Activated CD4-positive, alpha-beta T cell treated with anti-CD3 and anti-CD28 coated beads for 24 hours (primary cell): ENCODE measurements around the gene PAAF1.
"Not testable (repeated sequence)": the region's sequence is repeated elsewhere in the genome, so short reads cannot be mapped to it uniquely, and the experiment has no call there.

Source experiments
- DNase-seq, 2 donors: peaks; one replicate each; pipeline ENCODE4 v3.0.0-alpha.2; 2020; ENCODE audit warnings: low read depth in 2 of 2

Gene PAAF1

DNA sequence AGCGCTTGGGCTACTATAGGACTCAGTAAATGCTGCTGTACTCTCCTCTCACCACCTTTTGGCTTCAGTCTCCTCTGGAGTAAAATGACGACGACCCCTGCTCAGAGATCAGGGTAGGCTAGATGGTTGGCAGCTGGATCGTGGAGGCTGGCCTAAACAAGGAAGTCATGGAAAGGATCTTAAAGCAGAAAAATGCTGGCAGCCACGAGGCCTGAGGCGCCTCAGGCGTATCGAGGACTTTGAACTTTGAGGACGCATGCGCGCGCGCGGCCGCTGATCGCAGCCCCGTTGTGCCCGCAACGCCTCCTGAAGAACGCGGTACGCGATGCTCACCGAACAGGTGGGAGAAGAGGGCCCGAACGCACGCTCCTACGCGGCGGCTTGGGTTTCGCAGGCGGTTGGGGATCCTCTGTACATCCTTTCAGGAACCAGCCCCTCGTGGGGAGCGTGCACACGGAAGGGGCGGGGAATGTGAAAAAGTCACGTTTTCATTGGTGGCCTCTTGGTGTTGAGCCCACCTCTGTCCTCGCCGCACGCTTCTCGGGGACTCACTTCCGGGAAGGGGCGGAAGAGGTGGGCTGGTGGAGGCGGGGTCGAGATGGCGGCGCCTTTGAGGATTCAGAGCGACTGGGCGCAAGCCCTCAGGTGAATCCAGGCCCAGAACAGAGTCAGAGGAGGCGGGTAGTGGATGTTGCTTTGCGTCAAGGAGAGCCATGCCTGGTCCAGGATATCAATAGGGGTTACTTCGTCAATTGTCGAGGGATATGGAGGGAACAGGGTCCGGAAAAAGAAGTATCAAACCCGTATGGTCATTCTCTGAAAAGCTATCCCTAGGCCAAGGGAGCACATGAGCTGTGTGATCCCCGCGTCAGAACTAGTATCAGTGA, at the start of gene PAAF1, which contains the start of gene COA4:
Gene PAAF1, plus strand, starts transcription at position 576 of the 887 bp plus-strand sequence. Its CDS starts 23 bp downstream, at position 599.
Gene COA4, minus strand, starts transcription at position 423 of the 887 bp plus-strand sequence. CDS start 3,468 bp downstream, outside the sequence.
- peak; percentile 90 to 91 for DNase-seq

GRCh38 chr11:73830261-73830660, 46.5 kb upstream of the PAAF1 start:
- DNase-seq = no peak

DNA sequence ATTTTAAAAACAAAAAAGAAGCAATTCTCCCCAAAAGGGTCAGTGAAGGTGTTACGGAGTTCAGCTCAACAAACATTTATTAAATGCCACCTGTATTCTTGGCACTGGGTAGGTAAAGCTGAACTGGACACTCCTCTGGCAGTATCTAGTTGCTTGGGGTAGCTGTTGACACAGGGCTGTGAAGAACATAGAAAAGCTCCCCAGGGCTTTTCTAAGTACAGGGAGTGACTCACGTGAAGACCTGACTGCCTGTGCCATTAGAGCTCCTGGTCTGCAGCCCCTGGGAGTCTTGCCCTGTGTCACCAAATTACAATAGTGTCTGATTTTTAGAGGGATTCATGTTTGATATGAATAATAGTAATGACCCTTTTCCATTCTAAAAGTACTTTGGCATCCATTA, 43.7 kb upstream of the PAAF1 start:
- DNase-seq = no peak

DNA sequence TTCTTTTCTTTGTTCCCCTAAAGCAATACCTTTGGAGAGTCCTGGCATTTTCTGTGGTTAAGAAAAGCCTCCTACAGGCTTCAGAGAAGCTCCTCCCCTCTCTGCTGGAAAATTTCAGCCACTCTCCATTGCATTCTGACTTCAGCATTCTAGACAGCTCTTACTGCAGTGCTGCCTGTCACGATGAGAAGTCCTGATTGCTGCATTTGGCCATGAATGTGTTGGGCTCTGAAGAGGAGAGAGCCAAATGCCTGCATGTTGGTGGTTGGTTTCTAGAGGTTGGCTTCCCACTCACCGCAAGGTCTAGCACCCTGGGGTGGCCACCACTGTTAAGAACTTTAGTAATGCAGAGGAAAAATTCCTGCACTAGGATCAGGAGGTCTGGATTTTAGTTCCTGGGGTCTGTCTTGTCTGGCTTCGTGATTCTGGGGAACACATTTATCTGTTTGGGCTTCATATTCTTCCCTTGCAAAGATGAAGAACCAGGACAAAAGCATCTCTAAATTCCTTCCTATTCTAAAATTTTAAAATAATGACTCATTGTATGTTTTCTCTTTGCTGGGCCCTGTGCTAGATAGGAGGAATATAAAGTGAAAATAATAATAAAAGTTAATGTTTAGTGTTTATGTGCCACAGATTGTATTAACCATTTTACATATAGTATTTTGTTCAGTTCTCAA, 38.2 kb upstream of the PAAF1 start:
- DNase-seq = no peak

GRCh38 chr11:73839123-73839457, 37.7 kb upstream of the PAAF1 start:
- DNase-seq = no peak

DNA sequence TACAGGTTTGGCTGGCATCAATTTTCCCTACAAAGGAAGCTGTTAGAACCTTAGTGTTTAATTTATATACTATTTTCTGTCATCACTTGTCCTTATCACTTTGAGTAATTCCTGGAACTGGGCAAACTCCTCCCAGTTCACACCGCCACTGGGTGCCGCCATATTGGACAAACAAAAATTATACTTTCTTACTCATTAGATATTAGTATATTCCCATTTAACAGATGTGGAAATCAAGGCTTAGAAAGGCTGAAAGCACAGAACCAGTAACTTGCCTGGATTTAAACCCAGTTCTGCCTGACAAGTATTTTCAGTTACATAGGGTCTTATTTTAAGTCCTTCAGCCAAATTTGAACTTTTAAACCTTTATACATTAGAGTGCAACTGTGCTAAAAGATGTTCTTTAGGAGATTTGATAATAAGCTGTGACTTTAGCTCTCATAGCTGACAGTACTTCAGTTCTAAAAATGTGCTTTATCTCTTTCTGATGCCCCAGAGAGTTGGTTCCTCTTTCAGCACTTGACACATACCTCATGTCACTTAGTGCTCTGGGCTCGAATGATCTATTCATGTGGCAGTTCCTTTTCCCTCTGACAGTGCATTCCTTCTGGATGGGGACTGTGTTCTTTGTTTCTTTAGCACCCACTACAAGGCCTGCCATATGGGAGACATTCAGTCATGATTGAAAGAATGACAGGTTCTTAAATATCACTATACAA, 25.6 kb upstream of the PAAF1 start:
- DNase-seq = no peak

- DNase-seq = no peak
Measured at GRCh38 chr11:73852049-73852448, 24.8 kb upstream of the PAAF1 start.

DNA sequence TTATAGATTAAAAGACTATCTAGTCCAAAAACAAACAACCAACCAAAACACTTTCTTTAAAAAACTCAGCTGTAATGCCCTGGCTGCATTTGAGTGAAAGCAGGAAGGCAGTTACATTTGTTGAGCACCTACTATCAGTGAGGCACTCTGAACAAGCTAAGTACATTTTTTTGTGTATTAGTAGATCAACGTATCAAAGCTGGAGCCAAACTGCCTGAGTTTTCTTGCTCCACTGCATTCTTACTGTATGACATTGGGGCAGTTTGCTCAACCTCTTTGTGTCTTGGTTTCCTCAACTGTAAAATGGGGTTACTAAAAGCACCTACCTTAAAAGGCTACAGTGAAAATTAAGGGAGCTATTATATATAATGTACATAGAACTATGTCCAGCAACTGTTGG, 22.1 kb upstream of the PAAF1 start:
- no peak for DNase-seq

DNA sequence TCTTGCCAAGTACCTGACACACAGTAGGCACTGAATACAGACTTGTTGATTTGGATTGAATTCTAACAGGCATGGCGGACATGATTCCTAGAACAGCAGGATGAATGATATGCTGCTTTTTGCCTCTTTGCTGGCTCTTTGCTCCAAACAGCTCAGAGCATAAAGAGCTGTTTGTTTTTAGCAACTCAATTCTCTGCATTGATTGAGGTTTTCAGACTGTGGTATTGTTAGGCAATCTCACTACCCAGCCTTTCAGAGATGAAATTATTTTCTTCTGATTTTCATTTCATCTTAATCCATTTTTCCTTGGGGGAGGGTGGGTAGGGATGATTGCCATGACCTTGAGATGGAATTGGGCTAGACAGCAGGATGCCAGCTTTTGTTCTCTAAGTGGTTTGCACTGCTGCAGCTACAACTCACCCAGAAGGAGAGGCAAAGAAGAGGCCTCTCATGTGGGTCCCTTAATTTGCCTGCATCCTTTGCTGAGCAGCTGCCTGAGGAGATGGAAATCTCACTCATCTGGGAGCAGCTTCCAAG, 20.7 kb upstream of the PAAF1 start:
- no peak for DNase-seq

DNA sequence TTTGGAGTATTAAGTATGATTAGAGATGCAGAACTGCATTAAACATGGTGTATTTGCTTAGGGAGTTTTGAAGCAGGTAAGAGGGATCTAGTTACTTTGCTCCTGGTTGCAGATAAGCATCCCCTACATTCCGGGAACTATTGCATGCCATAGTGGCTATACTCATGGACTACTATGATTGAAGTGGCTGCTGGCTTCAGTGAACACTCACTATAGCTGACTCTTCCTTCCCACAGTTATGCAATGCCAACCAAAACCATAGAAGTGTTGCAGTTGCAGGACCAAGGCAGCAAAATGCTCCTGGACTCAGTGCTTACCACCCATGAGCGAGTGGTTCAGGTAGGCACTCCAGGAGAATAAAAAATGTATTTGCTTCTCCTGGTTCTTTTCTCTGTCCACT, 17.1 kb upstream of the PAAF1 start:
- no peak for DNase-seq

DNA sequence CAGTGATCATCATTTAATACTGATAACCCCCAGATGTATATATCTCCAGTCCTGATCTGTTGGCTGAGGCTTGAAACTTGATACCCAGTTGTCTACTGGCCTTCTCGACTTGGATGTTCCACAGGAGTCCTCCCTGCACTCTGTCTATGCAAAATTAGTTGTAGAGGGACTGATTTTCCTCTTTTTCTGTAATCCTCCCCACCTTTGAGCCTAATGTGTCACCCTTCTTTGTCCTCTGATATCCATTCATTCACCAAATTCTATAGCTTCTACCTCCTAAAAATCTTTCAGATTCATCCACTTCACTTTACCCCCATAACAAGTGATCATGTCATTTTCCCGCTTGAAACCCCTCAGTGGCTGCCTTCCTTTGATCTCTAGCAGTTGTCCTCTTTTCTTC, 16.6 kb upstream of the PAAF1 start:
- DNase-seq = no peak

DNA sequence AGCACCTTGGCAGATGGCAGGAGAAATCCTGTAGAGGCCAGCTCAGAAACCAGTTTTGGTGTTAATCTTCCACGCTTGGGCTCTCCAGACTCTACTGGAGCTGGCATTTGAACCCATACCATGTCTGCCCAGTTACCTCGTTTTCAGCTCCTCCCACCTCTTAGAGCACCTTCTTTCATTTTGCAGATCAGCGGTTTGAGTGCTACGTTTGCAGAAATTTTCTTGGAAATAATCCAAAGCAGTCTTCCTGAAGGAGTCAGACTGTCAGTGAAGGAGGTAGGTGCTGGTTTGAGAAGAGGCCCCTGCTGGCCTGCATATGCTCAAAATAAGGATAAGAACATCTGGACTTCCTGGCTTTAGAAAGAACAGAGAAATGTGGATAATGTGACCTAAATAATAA, 13.8 kb upstream of the PAAF1 start:
- no peak for DNase-seq

DNA sequence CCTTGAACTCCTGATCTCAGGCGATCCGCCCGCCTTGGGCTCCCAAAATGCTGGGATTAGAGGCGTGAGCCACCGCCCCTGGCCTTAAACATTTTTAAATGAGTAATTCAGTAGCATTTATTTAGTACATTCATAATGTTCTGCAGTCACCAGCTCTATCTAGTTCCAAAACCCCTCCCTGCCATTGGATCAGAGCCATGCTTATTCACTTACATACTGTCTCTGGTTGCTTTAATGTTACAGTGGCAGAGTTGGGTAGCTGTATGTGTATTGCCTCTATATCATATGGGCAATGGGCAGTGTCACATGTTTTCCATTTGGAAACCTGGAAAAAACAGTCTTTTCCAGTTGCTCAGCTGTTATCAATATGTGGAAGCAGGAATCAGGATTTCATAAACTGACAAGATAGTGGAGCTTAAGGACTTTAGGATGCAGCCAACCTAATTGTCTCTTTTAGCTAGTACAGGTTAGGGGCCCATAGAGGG, 10.7 kb upstream of the PAAF1 start:
- DNase-seq = no peak

DNA sequence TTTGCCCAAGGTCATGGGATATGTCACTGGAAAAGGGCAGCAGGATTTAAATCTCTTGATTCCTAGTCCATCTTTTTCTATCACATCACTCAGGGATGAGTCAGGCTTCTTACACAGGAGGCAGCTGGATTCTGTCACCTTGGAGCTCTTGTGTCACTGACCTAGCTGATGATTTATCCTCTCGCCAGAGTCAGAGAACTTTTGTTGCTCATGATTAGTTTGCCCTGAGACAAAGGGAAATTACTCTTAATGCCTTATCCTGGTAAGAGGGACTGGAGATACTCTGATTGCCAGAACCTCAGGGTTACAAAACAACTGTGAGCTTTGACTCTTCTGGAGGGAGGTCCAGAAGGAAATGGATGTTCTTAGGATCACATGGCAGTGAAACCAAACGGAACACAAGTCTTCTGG, 10.2 kb upstream of the PAAF1 start:
- no peak for DNase-seq

DNA sequence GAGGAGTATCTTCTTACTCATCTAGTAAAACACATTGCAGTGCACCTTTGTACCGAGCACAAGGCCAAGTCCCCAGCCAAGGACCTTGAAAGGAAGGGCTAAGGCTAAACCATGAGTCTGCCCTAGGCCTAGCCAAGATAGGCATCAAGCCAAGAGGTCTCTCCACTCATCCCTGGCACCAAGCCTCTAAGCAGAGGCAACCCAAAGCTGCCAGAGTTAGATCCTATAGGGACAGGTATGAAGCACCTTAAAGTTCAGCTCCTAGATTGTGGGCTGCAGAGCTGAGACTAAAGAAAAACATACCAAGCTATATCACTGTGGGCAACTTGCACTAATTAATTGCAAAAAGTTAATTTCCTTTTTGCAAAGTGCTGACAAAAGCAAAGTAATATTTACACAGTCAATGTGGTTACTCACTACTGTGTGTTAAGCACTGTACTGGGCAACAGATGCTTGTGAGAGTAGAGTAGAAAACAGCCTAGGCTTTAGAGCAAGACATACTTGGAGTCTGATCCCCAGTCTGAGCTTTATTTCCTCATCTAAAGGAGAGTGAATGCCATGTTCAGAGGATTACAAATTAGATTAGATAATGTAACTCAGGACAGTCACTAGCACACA, 7.4 kb upstream of the PAAF1 start:
- no peak for DNase-seq

DNA sequence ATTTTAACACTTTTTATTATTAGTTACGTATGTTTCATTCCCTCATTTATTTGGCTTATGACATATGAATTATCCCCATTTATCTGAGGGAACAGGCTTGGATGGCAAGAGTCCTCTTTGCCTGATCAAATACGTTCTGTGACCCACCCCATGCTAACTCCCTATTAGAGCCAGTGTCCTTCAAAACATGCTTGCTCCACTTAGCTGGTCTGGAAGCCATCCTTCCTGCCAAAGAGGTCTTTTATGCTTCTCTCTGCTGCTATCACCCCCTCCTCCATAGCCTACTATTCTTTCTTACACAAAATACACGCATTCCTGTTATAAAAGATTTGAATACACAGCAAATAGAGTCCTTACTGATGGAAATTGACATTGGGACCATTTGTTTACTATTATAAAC, 6.5 kb upstream of the PAAF1 start:
- DNase-seq = no peak

DNA sequence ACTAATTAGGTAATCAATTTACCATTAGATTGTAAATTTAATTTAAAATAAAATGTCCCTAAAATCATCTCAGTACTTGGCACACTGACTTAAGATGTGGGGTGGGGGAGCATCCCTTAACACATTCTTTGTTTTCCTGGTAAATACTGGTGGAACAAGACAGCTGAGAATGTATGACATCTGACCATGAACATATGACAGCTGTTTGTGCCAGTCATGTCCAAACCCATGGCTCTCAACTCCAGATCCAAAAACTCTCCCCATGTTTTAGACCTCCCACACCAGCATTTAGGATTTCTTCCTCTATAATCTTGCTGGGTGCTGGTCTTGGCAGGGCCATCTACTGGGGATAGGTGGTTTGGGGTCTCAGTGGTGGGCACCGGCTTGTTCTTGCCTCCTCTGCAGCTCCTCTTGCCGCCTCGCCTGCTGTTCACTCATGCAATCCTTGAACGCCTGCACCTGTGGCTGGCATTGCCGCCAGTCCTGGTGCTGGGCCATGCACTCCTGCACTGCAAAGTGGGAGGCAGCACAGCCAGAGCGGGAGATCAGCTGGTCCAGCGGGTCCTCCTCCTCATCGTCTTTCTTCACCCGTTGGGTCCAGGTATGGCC, 3.9 kb upstream of the PAAF1 start:
- no peak for DNase-seq

- no peak for DNase-seq
Measured at GRCh38 chr11:73875380-73875779, 1.4 kb upstream of the PAAF1 start.

DNA sequence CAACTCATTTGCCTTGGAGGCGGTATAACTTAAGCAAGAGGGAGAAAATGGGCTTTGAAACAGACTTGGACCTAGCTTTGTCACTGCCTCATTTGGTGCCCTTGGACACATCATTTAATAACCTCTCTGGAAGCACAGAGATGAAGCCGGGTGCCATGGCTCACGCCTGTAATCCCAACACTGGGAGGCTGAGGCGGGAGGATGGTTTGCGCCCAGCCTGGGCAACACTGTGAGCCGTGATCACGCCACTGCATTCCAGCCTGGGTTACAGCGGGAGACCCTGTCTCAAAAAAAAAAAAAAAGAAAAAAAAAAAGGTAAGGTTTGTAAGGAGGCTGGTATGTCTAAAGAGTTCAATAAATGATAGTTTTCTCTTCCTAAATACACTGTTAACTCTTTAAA, 959 bp upstream of the PAAF1 start:
- no peak for DNase-seq

GRCh38 chr11:73878771-73879170, 2.0 kb downstream of the PAAF1 start:
- no peak for DNase-seq

GRCh38 chr11:73880449-73880848, 3.6 kb downstream of the PAAF1 start:
- DNase-seq = not testable (repeated sequence)
